HG03354 (cell line): ENCODE measurements around the gene SDR42E1.

ENCODE experiments used
- ATAC-seq: cut with Tn5 transposase; IDR thresholded peaks from one replicate; pipeline ENCODE4 v1.9.1; 2021; ENCODE audit warnings: mild to moderate bottlenecking; ENCODE audit not compliant: unreplicated experiment, poor library complexity, severe bottlenecking

SDR42E1 gene, protein sequence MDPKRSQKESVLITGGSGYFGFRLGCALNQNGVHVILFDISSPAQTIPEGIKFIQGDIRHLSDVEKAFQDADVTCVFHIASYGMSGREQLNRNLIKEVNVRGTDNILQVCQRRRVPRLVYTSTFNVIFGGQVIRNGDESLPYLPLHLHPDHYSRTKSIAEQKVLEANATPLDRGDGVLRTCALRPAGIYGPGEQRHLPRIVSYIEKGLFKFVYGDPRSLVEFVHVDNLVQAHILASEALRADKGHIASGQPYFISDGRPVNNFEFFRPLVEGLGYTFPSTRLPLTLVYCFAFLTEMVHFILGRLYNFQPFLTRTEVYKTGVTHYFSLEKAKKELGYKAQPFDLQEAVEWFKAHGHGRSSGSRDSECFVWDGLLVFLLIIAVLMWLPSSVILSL

GRCh38 chr16:82011199-82011641 is at the start of gene SDR42E1:
Gene SDR42E1, minus strand, starts transcription at chr16:82011470. Its CDS starts 10,612 bp downstream, at chr16:82000858.
- peak; percentile 91 for ATAC-seq

- ATAC-seq = no peak
These were observed 48.7 kb upstream of the SDR42E1 start for GRCh38 chr16:82059983-82060421.

- no peak for ATAC-seq
These were observed 48.1 kb upstream of the SDR42E1 start for GRCh38 chr16:82059161-82059982.

- no peak for ATAC-seq
These were observed 45.3 kb upstream of the SDR42E1 start for GRCh38 chr16:82056550-82056896.

- no peak for ATAC-seq
These were observed 44.7 kb upstream of the SDR42E1 start for GRCh38 chr16:82055728-82056549.

DNA sequence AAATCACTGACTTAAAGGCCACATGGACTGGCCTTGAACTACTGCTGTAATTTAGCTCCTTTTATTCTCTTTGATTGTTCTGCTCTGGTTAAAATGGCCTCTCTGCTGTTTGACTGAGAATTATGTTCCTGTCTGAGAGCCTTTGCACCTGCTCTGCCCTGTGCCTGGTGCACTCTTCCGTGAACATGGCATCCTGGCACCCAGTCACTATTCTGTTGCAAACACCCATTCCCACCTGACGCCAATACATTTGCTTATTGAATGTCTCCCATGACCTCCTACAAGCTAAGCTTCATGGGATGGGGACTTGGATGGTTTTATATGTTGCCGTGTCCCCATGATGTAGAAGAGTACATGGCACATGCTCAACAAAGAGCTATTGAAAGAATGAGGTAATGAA is 43.8 kb upstream of the SDR42E1 start:
- ATAC-seq = no peak

DNA sequence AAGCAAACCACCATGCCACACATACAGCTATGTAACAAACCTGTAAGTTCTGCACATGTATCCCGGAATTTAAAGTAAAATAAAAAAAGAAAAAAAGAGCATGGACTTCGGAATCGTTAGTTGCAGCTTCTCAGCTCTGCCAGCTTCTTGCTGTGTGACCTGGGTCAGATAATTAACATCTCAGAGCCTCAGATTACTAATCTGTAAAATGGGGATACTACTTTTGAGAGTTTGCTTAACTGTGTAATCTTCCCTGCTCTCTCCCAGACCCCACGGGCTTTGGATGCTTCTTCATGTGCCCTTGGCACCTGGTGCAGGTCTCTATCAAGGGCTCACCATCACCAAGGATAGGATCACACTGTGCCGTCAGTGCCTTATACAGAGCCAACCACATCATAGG is 40.4 kb upstream of the SDR42E1 start:
- ATAC-seq = no peak

- ATAC-seq = no peak
These were observed 39.7 kb upstream of the SDR42E1 start for GRCh38 chr16:82050909-82051357.

GRCh38 chr16:82050506-82050905 is 39.2 kb upstream of the SDR42E1 start:
- ATAC-seq = no peak

DNA sequence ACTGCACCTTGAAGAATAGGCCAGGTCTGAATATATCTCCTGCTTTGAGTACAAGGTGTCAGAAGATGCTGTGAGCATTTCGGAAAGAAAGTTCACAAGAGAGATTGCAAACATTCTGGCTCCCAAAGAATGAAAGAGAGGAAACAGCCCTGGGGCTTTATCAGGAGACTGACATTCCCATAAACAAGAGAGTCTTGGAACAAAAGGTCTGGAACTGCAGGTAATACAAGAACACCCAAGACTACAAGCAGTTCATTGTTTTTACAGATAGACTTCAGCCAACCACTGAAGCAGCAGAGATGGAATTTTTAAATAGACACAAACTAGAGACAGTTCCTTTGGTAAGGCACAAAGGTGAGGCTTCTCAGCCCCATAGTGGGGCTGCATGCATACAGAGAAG is 38.2 kb upstream of the SDR42E1 start:
- ATAC-seq = no peak

DNA sequence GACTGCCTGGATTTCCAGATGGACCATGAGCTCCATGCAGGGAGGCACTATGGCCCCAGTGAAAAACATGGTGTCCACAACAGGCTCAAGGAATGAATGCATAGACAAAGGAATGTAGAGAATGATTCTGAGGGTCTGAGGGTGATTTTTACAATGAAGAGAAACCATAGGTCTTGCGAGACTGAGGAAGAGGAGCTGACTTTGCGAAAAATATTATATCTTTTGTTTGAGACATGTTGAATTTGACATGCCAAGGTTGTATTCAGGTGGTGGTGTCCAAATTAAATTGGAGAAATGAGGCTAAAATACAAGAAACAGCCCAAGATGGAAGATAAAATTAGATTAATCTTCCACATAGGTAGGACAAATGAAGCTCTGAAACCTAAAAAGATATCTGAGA is 36.5 kb upstream of the SDR42E1 start:
- no peak for ATAC-seq

DNA sequence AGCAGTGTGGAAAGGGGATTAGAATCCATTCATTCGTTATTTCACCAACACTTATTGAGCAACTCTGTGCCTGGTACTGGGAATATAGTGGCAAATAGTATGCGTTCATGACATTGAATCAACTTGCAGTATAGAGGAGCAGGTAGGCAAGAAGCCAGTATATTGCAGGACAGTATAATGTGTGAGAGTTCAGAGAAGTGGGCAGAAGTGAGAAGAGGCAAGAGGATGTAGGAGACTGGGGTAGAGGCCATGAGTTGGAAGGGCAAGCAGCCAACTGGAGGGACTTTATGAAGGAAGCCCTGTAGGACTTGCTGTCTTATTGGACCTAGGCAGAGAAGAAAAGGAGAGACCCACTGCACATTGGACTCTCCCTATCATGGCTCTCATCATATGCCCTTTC is 36.1 kb upstream of the SDR42E1 start:
- no peak for ATAC-seq

GRCh38 chr16:82046941-82047340 is 35.7 kb upstream of the SDR42E1 start:
- ATAC-seq = no peak

DNA sequence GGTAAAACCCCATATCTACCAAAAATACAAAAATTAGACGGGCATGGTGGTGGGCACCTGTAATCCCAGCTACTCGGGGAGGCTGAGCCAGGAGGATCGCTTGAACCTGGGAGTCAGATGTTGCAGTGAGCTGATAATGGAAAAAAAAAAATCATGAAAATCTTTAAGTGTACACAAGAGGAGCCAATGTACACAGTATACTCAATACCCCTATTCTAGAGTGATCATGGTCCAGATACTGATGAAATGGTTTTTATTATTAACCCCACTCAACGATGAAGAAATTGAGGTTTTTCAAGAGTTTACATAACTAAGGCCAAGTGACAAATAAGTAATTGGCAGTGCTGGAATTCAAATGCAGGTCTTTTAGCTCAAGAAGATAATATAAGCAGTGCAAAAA is 35.3 kb upstream of the SDR42E1 start:
- no peak for ATAC-seq

GRCh38 chr16:82045465-82045864 is 34.2 kb upstream of the SDR42E1 start:
- no peak for ATAC-seq

GRCh38 chr16:82044585-82044911 is 33.3 kb upstream of the SDR42E1 start:
- ATAC-seq = no peak

GRCh38 chr16:82043680-82044584 is 32.7 kb upstream of the SDR42E1 start:
- no peak for ATAC-seq

DNA sequence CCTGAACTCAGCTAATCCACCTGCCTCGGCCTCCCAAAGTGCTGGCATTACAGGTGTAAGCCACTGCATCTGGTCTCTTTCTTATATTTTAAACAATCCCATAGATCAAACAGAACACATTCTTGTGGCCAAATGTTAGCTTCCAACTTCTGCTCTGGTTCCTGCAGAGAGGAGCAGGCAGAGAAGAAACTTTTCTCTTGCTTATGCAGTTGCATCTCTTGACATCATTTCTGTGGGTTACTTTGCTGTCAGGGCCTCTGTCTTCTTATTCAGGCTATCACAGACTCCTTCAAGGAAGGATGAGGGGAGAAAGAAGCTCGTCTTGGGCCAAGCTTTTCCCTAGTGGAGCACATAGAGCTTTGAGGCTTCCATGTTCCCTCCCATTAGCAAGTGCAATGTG is 31.6 kb upstream of the SDR42E1 start:
- no peak for ATAC-seq

DNA sequence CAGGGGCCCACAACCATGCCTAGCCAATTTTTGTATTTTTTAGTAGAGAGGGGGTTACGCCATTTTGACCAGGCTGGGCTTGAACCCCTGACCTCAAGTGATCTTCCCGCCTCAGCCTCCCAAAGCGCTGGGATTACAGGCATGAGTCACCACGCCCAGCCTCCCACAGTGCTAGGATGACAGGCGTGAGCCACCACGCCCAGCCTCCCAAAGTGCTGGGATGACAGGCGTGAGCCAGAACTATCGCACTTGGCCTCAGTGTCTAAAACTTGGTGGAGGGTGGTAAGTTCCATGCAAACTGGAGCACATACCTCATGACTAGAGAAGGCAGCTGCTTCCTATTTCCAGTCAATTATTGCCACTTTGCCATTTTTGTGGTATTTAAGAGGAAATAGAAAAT is 30.9 kb upstream of the SDR42E1 start:
- ATAC-seq = no peak
